ENCODE measurements around the gene DARS1. TPM values are rescaled to one million over a fixed set of nuclear protein-coding genes. Genes with fewer than 3 reads are reported as not detected.
A peak's percentile ranks its signal among the peaks of the same experiment; 100 is the strongest.

The DARS1 gene
- total RNA-seq, 1 donor from 2014 or later: 63.1 TPM

GRCh38 chr2:136008205-136008865 lies 22.9 kb upstream of the DARS1 start:
- TF ChIP-seq POLR2AphosphoS5 (IDR thresholded peaks at IDR 0.05; ENCODE audit: insufficient read depth in 1 of 2, low read depth in 1 of 2) (peak in 1 of 2 donors; percentile 58), POLR2A (IDR thresholded peaks at IDR 0.05) (no peak)
- Histone ChIP-seq H3K4me1 (no peaks in the 10 kb centered on the region), H3K27ac (no peak overlapping the region), H3K4me3 (no peak overlapping the region), H3K9me3 (no peaks in the 10 kb centered on the region), H3K27me3 (no peaks in the 10 kb centered on the region), H3K36me3 (no peaks in the 10 kb centered on the region)
- intact Hi-C loops (cut with DNase I): no loop called here
- no peak for DNase-seq (ENCODE audit: extremely low spot score in 2 of 2)

DNA sequence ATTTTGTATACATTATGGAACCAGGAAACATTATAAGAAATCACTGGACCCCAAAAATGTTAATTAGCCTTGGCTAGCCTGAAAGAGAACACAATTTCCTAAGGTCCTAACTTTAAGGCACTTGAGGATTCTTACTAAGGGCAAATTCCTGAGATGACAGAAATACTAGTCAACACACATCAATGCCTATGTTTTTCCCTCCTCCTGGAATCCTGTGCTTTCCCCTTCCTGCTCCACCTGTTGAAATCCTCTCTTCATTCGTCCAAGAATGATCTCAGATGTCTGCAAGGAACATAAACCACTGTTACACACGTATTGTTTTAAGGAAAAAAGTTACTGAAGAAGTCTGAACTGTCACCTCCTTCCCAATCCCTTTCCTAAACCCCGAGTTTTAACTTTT lies 21.2 kb upstream of the DARS1 start:
- TF ChIP-seq CTCF (IDR thresholded peaks at IDR 0.05): no peak
- TF ChIP-seq POLR2AphosphoS5 (IDR thresholded peaks at IDR 0.05; ENCODE audit: insufficient read depth in 1 of 2, low read depth in 1 of 2): no peak
- no peak for TF ChIP-seq POLR2A (IDR thresholded peaks at IDR 0.05)
- Histone ChIP-seq H3K4me1 (no peaks in the 10 kb centered on the region), H3K9me3 (no peaks in the 10 kb centered on the region), H3K27ac (no peak overlapping the region), H3K27me3 (no peaks in the 10 kb centered on the region), H3K36me3 (no peaks in the 10 kb centered on the region), H3K4me3 (no peak overlapping the region)
- DNase-seq (ENCODE audit: extremely low spot score in 2 of 2): no peak
- intact Hi-C loops (cut with DNase I): no loop called here

- Histone ChIP-seq H3K9me3 (no peaks in the 10 kb centered on the region), H3K4me3 (no peak overlapping the region), H3K27me3 (no peaks in the 10 kb centered on the region), H3K4me1 (no peaks in the 10 kb centered on the region), H3K27ac (no peak overlapping the region), H3K36me3 (no peaks in the 10 kb centered on the region)
- intact Hi-C loops (cut with DNase I): no loop called here
- no peak for DNase-seq (ENCODE audit: extremely low spot score in 2 of 2)
- no peak for TF ChIP-seq CTCF (IDR thresholded peaks at IDR 0.05)
- no peak for TF ChIP-seq POLR2A (IDR thresholded peaks at IDR 0.05)
Measured at GRCh38 chr2:136005462-136006196, 20.2 kb upstream of the DARS1 start.

DNA sequence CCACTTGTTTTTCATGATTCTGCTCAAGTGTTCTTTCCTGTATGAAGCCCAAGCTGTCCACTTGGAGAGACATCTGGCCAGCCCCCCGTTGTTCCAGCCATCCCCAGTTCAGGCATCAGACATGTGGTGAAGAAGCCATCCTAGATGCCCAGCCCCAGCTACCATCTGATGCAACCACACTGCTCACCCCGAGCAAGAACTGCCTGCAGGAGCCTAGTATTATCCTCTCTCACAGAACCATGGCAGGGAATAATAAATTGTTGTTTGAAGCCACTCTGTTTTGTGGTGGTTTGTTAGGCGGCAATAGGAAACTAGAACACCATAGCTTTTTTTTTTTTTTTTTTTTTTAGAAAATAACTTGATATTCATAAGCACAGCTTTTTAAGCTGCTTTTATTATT lies 19.5 kb upstream of the DARS1 start:
- H3K4me1 ChIP-seq: no peaks in the 10 kb centered on the region
- H3K9me3 ChIP-seq: no peaks in the 10 kb centered on the region
- H3K36me3 ChIP-seq: no peaks in the 10 kb centered on the region
- H3K4me3 ChIP-seq: no peak overlapping the region
- no peak for DNase-seq (ENCODE audit: extremely low spot score in 2 of 2)
- intact Hi-C loops (cut with DNase I): no loop called here
- no peak overlapping the region for H3K27ac ChIP-seq
- no peaks in the 10 kb centered on the region for H3K27me3 ChIP-seq
- TF ChIP-seq POLR2A (IDR thresholded peaks at IDR 0.05) (no peak), POLR2AphosphoS5 (IDR thresholded peaks at IDR 0.05; ENCODE audit: insufficient read depth in 1 of 2, low read depth in 1 of 2) (no peak), CTCF (IDR thresholded peaks at IDR 0.05) (no peak)

DNA sequence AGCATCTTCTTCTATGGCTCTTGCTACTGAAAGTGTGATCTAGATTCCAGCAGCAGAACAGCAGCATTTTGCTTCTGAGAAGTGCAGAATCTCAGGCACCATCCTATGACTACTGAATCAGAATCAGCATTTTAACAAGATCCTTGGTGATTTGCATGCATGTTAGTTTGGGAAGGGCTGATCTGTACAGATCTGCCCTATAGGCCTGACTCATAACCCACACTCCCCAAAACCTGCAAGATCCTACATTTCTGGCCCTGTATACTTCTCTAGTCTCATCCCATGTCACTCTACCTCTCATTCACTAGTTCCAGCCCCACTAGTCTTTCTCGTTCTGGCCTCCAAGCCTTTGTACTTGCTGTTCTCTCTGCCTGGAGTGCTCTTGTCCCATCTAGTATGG lies 15.7 kb upstream of the DARS1 start:
- Histone ChIP-seq H3K4me1 (no peaks in the 10 kb centered on the region), H3K27ac (no peak overlapping the region), H3K4me3 (no peak overlapping the region), H3K27me3 (no peaks in the 10 kb centered on the region), H3K9me3 (no peaks in the 10 kb centered on the region), H3K36me3 (no peaks in the 10 kb centered on the region)
- intact Hi-C loops (cut with DNase I): no loop called here
- TF ChIP-seq POLR2A (IDR thresholded peaks at IDR 0.05) (no peak), POLR2AphosphoS5 (IDR thresholded peaks at IDR 0.05; ENCODE audit: insufficient read depth in 1 of 2, low read depth in 1 of 2) (no peak), CTCF (IDR thresholded peaks at IDR 0.05) (no peak)
- DNase-seq (ENCODE audit: extremely low spot score in 2 of 2): no peak

Measured in vagina (tissue), 2 donors.